IMR-90 (cell line): ENCODE data around the gene USP17L18. TPM values are rescaled to one million over a fixed set of nuclear protein-coding genes. Genes with fewer than 3 reads are reported as not detected.
A peak's percentile ranks its signal among the peaks of the same experiment; 100 is the strongest.
"Not testable (repeated sequence)": the region's sequence is repeated elsewhere in the genome, so short reads cannot be mapped to it uniquely, and the experiment has no call there.

ENCODE experiments used
- ATAC-seq: fragments of 200-7000 bp; cut with Tn5 transposase; 2 replicates; pipeline ENCODE4 v1.9.1; 2020; ENCODE audit warnings: low read depth, mild to moderate bottlenecking, moderate library complexity
- BruUV-seq: library from RNA; stranded (reverse); fragments of 400-500 nt; replicated peaks from 2 replicates; lab custom pipeline; 2021; lab: Mats Ljungman, UMichigan
- CTCF ChIA-PET: fragments of 300-600 bp; formaldehyde crosslinking; extraction: SDS; loops from one replicate; lab custom pipeline; 2021; ENCODE audit warnings: antibody characterized with exemption; lab: Yijun Ruan, JAX
- POLR2A ChIA-PET: fragments of 300-600 bp; sonication (Branson Sonifier 250); formaldehyde crosslinking; loops from one replicate; lab custom pipeline; 2022; ENCODE audit warnings: antibody characterized with exemption; ENCODE audit not compliant: unreplicated experiment; lab: Charles Lee
- DNase-seq: peaks from one replicate; pipeline ENCODE4 v3.0.0; 2013
- H2AFZ ChIP-seq: replicated peaks from 2 replicates; pipeline ENCODE3; 2013; ENCODE audit warnings: low read length, mild to moderate bottlenecking; ENCODE audit not compliant: poor library complexity
- H2AK5ac ChIP-seq: 2 replicates; pipeline ENCODE4 v1.6.1; 2013; ENCODE audit warnings: low read depth, low read length, inconsistent platforms
- H2AK9ac ChIP-seq: replicated peaks from 2 replicates; pipeline ENCODE3; 2013; ENCODE audit warnings: mild to moderate bottlenecking, low read depth, low read length, moderate library complexity; ENCODE audit not compliant: poor library complexity
- H2BK120ac ChIP-seq: 2 replicates; pipeline ENCODE4 v1.6.1; 2013; ENCODE audit warnings: low read depth, low read length, inconsistent platforms
- H2BK15ac ChIP-seq: 3 replicates; pipeline ENCODE4 v1.6.1; 2013; ENCODE audit warnings: low read depth, low read length, inconsistent platforms
- H2BK20ac ChIP-seq: 2 replicates; pipeline ENCODE4 v1.6.1; 2013; ENCODE audit warnings: low read depth, mild to moderate bottlenecking, inconsistent platforms, low read length, moderate library complexity
- H2BK5ac ChIP-seq: 2 replicates; pipeline ENCODE4 v1.6.1; 2013; ENCODE audit warnings: mild to moderate bottlenecking, low read depth, low read length, inconsistent platforms; ENCODE audit not compliant: poor library complexity, severe bottlenecking
- H3K14ac ChIP-seq: replicated peaks from 2 replicates; pipeline ENCODE4 v1.6.1; 2013; ENCODE audit warnings: low read depth, low read length, inconsistent platforms
- H3K18ac ChIP-seq: 2 replicates; pipeline ENCODE4 v1.6.1; 2013; ENCODE audit warnings: low read depth, low read length, control low read depth
- H3K23ac ChIP-seq: 2 replicates; pipeline ENCODE4 v1.6.1; 2013; ENCODE audit warnings: low read depth, low read length, inconsistent platforms
- H3K27ac ChIP-seq: 2 replicates; pipeline ENCODE4 v1.5.1; 2013; ENCODE audit warnings: mild to moderate bottlenecking, control low read depth, low read length; ENCODE audit not compliant: insufficient read depth
- H3K27me3 ChIP-seq: 2 replicates; pipeline ENCODE4 v1.6.1; 2013; ENCODE audit warnings: low read length; ENCODE audit not compliant: control insufficient read depth, insufficient read depth
- H3K36me3 ChIP-seq: 2 replicates; pipeline ENCODE4 v1.6.1; 2013; ENCODE audit warnings: low read length, mixed read lengths; ENCODE audit not compliant: control insufficient read depth, insufficient read depth
- H3K4ac ChIP-seq: 2 replicates; pipeline ENCODE4 v1.6.1; 2013; ENCODE audit warnings: low read depth, low read length, inconsistent platforms
- H3K4me1 ChIP-seq: 2 replicates; pipeline ENCODE4 v1.6.1; 2013; ENCODE audit warnings: low read length, mixed read lengths; ENCODE audit not compliant: control insufficient read depth, insufficient read depth
- H3K4me2 ChIP-seq: 2 replicates; pipeline ENCODE4 v1.6.1; 2013; ENCODE audit warnings: low read depth, mild to moderate bottlenecking, control low read depth, low read length, moderate library complexity
- H3K4me3 ChIP-seq: 2 replicates; pipeline ENCODE4 v1.5.1; 2013; ENCODE audit warnings: low read depth, mild to moderate bottlenecking, control low read depth, low read length, moderate library complexity; ENCODE audit not compliant: insufficient read depth
- H3K56ac ChIP-seq: 2 replicates; pipeline ENCODE4 v1.6.1; 2013; ENCODE audit warnings: low read length, inconsistent platforms; ENCODE audit not compliant: insufficient read depth; ENCODE audit errors: extremely low read depth
- H3K79me1 ChIP-seq, 2 experiments: 2 replicates each; pipeline ENCODE4 v1.6.1; 2013; ENCODE audit warnings: low read length in 2 of 2, inconsistent platforms in 1 of 2, low read depth in 1 of 2
- H3K9ac ChIP-seq: 2 replicates; pipeline ENCODE4 v1.6.1; 2013; ENCODE audit warnings: low read depth, low read length, control low read depth
- H3K9me1 ChIP-seq: 2 replicates; pipeline ENCODE4 v1.6.1; 2013; ENCODE audit warnings: low read length, inconsistent platforms; ENCODE audit not compliant: insufficient read depth
- H3K9me3 ChIP-seq: 2 replicates; pipeline ENCODE4 v1.6.1; 2013; ENCODE audit warnings: low read length; ENCODE audit not compliant: control insufficient read depth, insufficient read depth
- H4K20me1 ChIP-seq: 2 replicates; pipeline ENCODE4 v1.6.1; 2013; ENCODE audit warnings: low read length, inconsistent platforms; ENCODE audit not compliant: insufficient read depth
- H4K5ac ChIP-seq: 2 replicates; pipeline ENCODE4 v1.6.1; 2013; ENCODE audit warnings: mild to moderate bottlenecking, low read depth, low read length, control low read depth
- H4K8ac ChIP-seq, 2 experiments: 2 replicates each; pipeline ENCODE4 v1.6.1; 2013; ENCODE audit warnings: low read depth in 2 of 2, low read length in 2 of 2, control low read depth in 1 of 2, inconsistent platforms in 1 of 2
- H4K91ac ChIP-seq: 2 replicates; pipeline ENCODE4 v1.6.1; 2013; ENCODE audit warnings: low read depth, low read length, inconsistent platforms; ENCODE audit not compliant: insufficient read depth
- WGBS, 2 experiments: methylation state at CpG; one replicate each; pipeline versions ENCODE4 v1.1.5 to v1.1.7; 2013; ENCODE audit warnings: missing lambda C conversion rate in 2 of 2; ENCODE audit not compliant: insufficient read length in 1 of 2; ENCODE audit errors: extremely low coverage in 2 of 2; 5-methylcytosine and 5-hydroxymethylcytosine counted together
- dilution Hi-C: fragments of 300-500 bp; cut with HindIII; formaldehyde crosslinking; loops from one replicate; pipeline ENCODE4 v1.14.3; 2018; ENCODE audit warnings: low sequenced_read_pairs; ENCODE audit not compliant: unreplicated experiment
- in situ Hi-C: fragments of 300-500 bp; cut with MboI; formaldehyde crosslinking; loops from 3 replicates; pipeline ENCODE4 v1.14.3; 2019; ENCODE audit warnings: low sequenced_read_pairs, inconsistent platforms, mixed read lengths
- intact Hi-C: fragments of 100-400 bp; cut with micrococcal nuclease; formaldehyde crosslinking; loops from 2 replicates; pipeline ENCODE4 v1.10.0; 2022
- polyA plus RNA-seq, 3 experiments: library from polyadenylated mRNA; depleted of rRNA; stranded (reverse); fragments of >200 nt; gene quantifications; 2 replicates each; pipeline ENCODE4 v1.2.3, GENCODE V29; 2012; ENCODE audit warnings: low replicate concordance in 1 of 3
- total RNA-seq: library from RNA; depleted of rRNA; stranded (reverse); fragments of >200 nt; gene quantifications from 2 replicates; pipeline ENCODE4 v1.2.3, GENCODE V29; 2012

Gene USP17L18
- total and polyA plus RNA-seq, 2 of the 4 experiments (the other 2 are of a cell fraction) = not detected

DNA sequence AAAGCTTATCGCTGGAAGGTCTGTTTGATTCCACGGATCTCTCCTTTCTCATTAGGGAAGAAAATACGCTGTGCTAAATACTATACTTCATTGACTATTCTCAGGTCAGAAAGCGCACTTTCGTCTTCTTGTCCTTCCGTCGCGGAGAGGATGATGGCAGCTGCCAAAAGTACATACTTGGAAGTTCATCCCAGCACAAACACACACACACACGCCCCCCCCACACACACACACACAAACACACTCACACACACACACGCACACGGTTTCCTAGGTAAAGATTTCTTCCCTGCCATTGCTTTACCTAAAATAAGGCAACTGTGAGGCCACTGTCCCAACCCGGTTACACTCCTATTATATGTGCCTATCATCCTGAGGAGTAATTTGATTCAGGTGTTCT lies 10.0 kb upstream of the USP17L18 start:
- H4K20me1 ChIP-seq, H2BK20ac ChIP-seq, H3K4ac ChIP-seq, POLR2A ChIA-PET, H3K9me3 ChIP-seq, H3K4me2 ChIP-seq, H3K9ac ChIP-seq, H2BK15ac ChIP-seq, H3K79me1 ChIP-seq, BruUV-seq, H3K27me3 ChIP-seq, H4K5ac ChIP-seq, H2BK5ac ChIP-seq, H3K23ac ChIP-seq, intact Hi-C loops, H4K91ac ChIP-seq, CTCF ChIA-PET, H3K4me3 ChIP-seq, H3K27ac ChIP-seq, H3K9me1 ChIP-seq, H2AK9ac ChIP-seq, H3K18ac ChIP-seq, H2AK5ac ChIP-seq, H4K8ac ChIP-seq, H3K4me1 ChIP-seq, H3K14ac ChIP-seq, dilution Hi-C loops, H3K36me3 ChIP-seq, in situ Hi-C loops, H2AFZ ChIP-seq, H2BK120ac ChIP-seq, ATAC-seq, H3K56ac ChIP-seq: not testable (repeated sequence)
- WGBS, 2 experiments = no CpG with 5 or more reads among the region's 12 CpGs
- DNase-seq = peak; percentile 0

DNA sequence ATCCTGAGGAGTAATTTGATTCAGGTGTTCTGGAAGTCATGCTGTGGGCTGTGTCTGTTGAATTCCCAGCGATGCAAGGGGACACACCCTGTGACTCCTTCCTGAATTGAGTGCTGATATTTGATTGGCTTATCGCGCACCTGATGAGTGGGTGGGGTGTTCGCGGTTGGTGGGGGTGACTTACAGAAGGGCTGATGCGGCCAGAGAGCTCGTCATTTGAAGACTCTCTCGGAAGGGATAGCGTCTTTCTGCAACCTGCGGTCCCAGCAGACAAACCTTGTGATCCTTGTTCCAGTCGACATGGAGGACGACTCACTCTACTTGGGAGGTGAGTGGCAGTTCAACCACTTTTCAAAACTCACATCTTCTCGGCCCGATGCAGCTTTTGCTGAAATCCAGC lies 4.9 kb upstream of the USP17L18 start, which contains the start of gene USP17L17:
Gene USP17L17, plus strand, starts transcription at position 301 of the 400 bp plus-strand sequence. Its CDS starts 0 bp downstream, at position 301.
- H3K4ac ChIP-seq, H3K4me2 ChIP-seq, H3K18ac ChIP-seq, H3K27me3 ChIP-seq, H3K14ac ChIP-seq, H2AFZ ChIP-seq, H4K91ac ChIP-seq, H3K9me3 ChIP-seq, H4K8ac ChIP-seq, H3K23ac ChIP-seq, H3K9me1 ChIP-seq, in situ Hi-C loops, H3K79me1 ChIP-seq, dilution Hi-C loops, H3K56ac ChIP-seq, H4K5ac ChIP-seq, BruUV-seq, H3K9ac ChIP-seq, H2AK5ac ChIP-seq, POLR2A ChIA-PET, CTCF ChIA-PET, H4K20me1 ChIP-seq, H3K36me3 ChIP-seq, H3K27ac ChIP-seq, H3K4me1 ChIP-seq, H2AK9ac ChIP-seq, H2BK5ac ChIP-seq, ATAC-seq, H2BK15ac ChIP-seq, H3K4me3 ChIP-seq, H2BK120ac ChIP-seq, H2BK20ac ChIP-seq, intact Hi-C loops, DNase-seq: not testable (repeated sequence)
- WGBS, 2 experiments = no CpG with 5 or more reads among the region's 14 CpGs
